H1 (cell line): ENCODE measurements around the gene NECAB3. TPM values are rescaled to one million over a fixed set of nuclear protein-coding genes. Genes with fewer than 3 reads are reported as not detected.

Experiments
- CTCF ChIA-PET: fragments of 300-600 bp; sonication (Branson Sonifier 250); formaldehyde crosslinking; loops from one replicate; lab custom pipeline; 2021; ENCODE audit not compliant: partially characterized antibody; lab: Charles Lee
- POLR2A ChIA-PET: fragments of 300-600 bp; sonication (Branson Sonifier 250); formaldehyde crosslinking; loops from one replicate; lab custom pipeline; 2021; ENCODE audit warnings: inconsistent platforms; ENCODE audit not compliant: partially characterized antibody; lab: Charles Lee
- DNase-seq, 2 experiments: peaks; one replicate each; pipeline versions ENCODE4 v3.0.0 to v3.0.0-alpha.2; 2010 to 2022; ENCODE audit warnings: low spot score in 2 of 2, low read depth in 1 of 2, mixed read lengths in 1 of 2
- FAIRE-seq: peaks from 2 replicates; lab custom pipeline; 2011; peaks lifted over from hg19 to GRCh38; lab: Jason Lieb, UNC
- H2AFZ ChIP-seq: 2 replicates; pipeline ENCODE4 v1.8.1; 2012; ENCODE audit warnings: low read length, inconsistent platforms
- H2AK5ac ChIP-seq: 2 replicates; pipeline ENCODE4 v1.6.1; 2013; ENCODE audit warnings: low read depth, low read length
- H2BK120ac ChIP-seq: replicated peaks from 2 replicates; pipeline ENCODE3; 2013; ENCODE audit warnings: low read depth, low read length, inconsistent platforms
- H2BK12ac ChIP-seq: 2 replicates; pipeline ENCODE4 v1.6.1; 2013; ENCODE audit warnings: low read depth, low read length
- H2BK15ac ChIP-seq: 2 replicates; pipeline ENCODE4 v1.6.1; 2013; ENCODE audit warnings: low read length
- H2BK20ac ChIP-seq: 2 replicates; pipeline ENCODE4 v1.6.1; 2013; ENCODE audit warnings: low read length
- H2BK5ac ChIP-seq: 2 replicates; pipeline ENCODE4 v1.6.1; 2013; ENCODE audit warnings: low read depth, low read length
- H3K14ac ChIP-seq: 2 replicates; pipeline ENCODE4 v1.6.1; 2013; ENCODE audit warnings: inconsistent platforms; ENCODE audit not compliant: insufficient read length
- H3K18ac ChIP-seq: 2 replicates; pipeline ENCODE4 v1.6.1; 2013; ENCODE audit warnings: low read length; ENCODE audit errors: extremely low read depth
- H3K23ac ChIP-seq: 2 replicates; pipeline ENCODE4 v1.6.1; 2013; ENCODE audit warnings: inconsistent platforms; ENCODE audit not compliant: insufficient read length
- H3K23me2 ChIP-seq: 2 replicates; pipeline ENCODE4 v1.6.1; 2013; ENCODE audit warnings: low read depth, low read length
- H3K27ac ChIP-seq: 2 replicates; pipeline ENCODE4 v1.6.1; 2011; ENCODE audit warnings: low read depth, low read length, inconsistent platforms
- H3K27me3 ChIP-seq, 4 experiments: replicated peaks in 1 of 4; 1 replicate in 1 of 4; 2 replicates in 3 of 4; pipeline versions ENCODE4 v1.6.1 to v1.8.1; 2011 to 2013; ENCODE audit warnings: low read length in 3 of 4, mild to moderate bottlenecking in 3 of 4, inconsistent platforms in 2 of 4, mixed read lengths in 2 of 4, moderate library complexity in 1 of 4; ENCODE audit not compliant: control insufficient read depth in 3 of 4, insufficient read depth in 3 of 4; ENCODE audit errors: extremely low read depth in 1 of 4
- H3K36me3 ChIP-seq, 4 experiments: 2 replicates each; pipeline versions ENCODE4 v1.6.1 to v1.8.1; 2011 to 2013; ENCODE audit warnings: mild to moderate bottlenecking in 4 of 4, low read length in 3 of 4, moderate library complexity in 2 of 4, control low read depth in 1 of 4, inconsistent platforms in 1 of 4; ENCODE audit not compliant: insufficient read depth in 4 of 4, control insufficient read depth in 2 of 4
- H3K4ac ChIP-seq: replicated peaks from 2 replicates; pipeline ENCODE3; 2013; ENCODE audit warnings: low read length, low read depth, mixed read lengths, inconsistent platforms; ENCODE audit not compliant: insufficient read length
- H3K4me1 ChIP-seq, 4 experiments: replicated peaks in 1 of 4; 1 replicate in 1 of 4; 2 replicates in 3 of 4; pipeline versions ENCODE4 v1.6.1 to v1.8.1; 2011 to 2013; ENCODE audit warnings: low read length in 3 of 4, inconsistent platforms in 2 of 4, mixed read lengths in 1 of 4; ENCODE audit not compliant: insufficient read depth in 4 of 4, control insufficient read depth in 3 of 4
- H3K4me2 ChIP-seq, 2 experiments: 2 replicates each; pipeline versions ENCODE4 v1.6.1 to v1.8.1; 2011 to 2013; ENCODE audit warnings: low read depth in 2 of 2, low read length in 2 of 2, control low read depth in 1 of 2, inconsistent platforms in 1 of 2, mild to moderate bottlenecking in 1 of 2; ENCODE audit not compliant: insufficient read depth in 1 of 2
- H3K4me3 ChIP-seq, 4 experiments: fragments of 200-600, 300-600 bp in 1 of 4; sonication (generic), shearing (Covaris generic), sonication (Bioruptor Twin) in 1 of 4; 2 replicates each; pipeline versions ENCODE4 v1.5.1 to v1.8.1; 2011 to 2016; ENCODE audit warnings: low read length in 4 of 4, low read depth in 3 of 4, control low read depth in 2 of 4, inconsistent platforms in 2 of 4, mild to moderate bottlenecking in 2 of 4, mixed read lengths in 1 of 4, moderate library complexity in 1 of 4; ENCODE audit not compliant: insufficient read depth in 2 of 4; ENCODE audit errors: extremely low read depth in 1 of 4
- H3K56ac ChIP-seq: replicated peaks from 2 replicates; pipeline ENCODE3; 2013; ENCODE audit warnings: low read depth, mild to moderate bottlenecking, mixed read lengths, low read length, inconsistent platforms; ENCODE audit not compliant: insufficient read length
- H3K79me1 ChIP-seq: 2 replicates; pipeline ENCODE4 v1.6.1; 2013; ENCODE audit warnings: low read depth, low read length, control low read depth
- H3K79me2 ChIP-seq, 2 experiments: 2 replicates each; pipeline versions ENCODE4 v1.6.1 to v1.8.1; 2012 to 2013; ENCODE audit warnings: low read length in 2 of 2, mild to moderate bottlenecking in 2 of 2, inconsistent platforms in 1 of 2; ENCODE audit not compliant: insufficient read depth in 2 of 2, control insufficient read depth in 1 of 2
- H3K9ac ChIP-seq, 4 experiments: replicated peaks in 1 of 4; 1 replicate in 1 of 4; 2 replicates in 3 of 4; pipeline versions ENCODE4 v1.6.1 to v1.8.1; 2011 to 2013; ENCODE audit warnings: low read depth in 3 of 4, low read length in 3 of 4, control low read depth in 2 of 4, mild to moderate bottlenecking in 2 of 4, moderate library complexity in 2 of 4, inconsistent platforms in 1 of 4; ENCODE audit errors: extremely low read depth in 1 of 4
- H3K9me3 ChIP-seq, 2 experiments: 2 replicates each; pipeline versions ENCODE4 v1.6.1 to v1.8.1; 2012 to 2013; ENCODE audit warnings: mild to moderate bottlenecking in 2 of 2, moderate library complexity in 2 of 2, control low read depth in 1 of 2, inconsistent platforms in 1 of 2, low read depth in 1 of 2, low read length in 1 of 2, mixed read lengths in 1 of 2; ENCODE audit not compliant: insufficient read depth in 2 of 2
- H4K20me1 ChIP-seq, 2 experiments: replicated peaks in 1 of 2; 2 replicates each; pipeline versions ENCODE3 to v1.8.1; 2011 to 2013; ENCODE audit warnings: inconsistent platforms in 2 of 2, low read length in 2 of 2, mild to moderate bottlenecking in 1 of 2; ENCODE audit not compliant: insufficient read depth in 2 of 2, control insufficient read depth in 1 of 2
- H4K5ac ChIP-seq: 2 replicates; pipeline ENCODE4 v1.6.1; 2013; ENCODE audit warnings: low read length, low read depth, mixed read lengths, inconsistent platforms; ENCODE audit not compliant: insufficient read length
- H4K8ac ChIP-seq: 2 replicates; pipeline ENCODE4 v1.8.0; 2013; ENCODE audit warnings: mild to moderate bottlenecking, moderate library complexity, low read length, inconsistent platforms; ENCODE audit not compliant: insufficient read depth; ENCODE audit errors: extremely low read depth
- H4K91ac ChIP-seq: replicated peaks from 2 replicates; pipeline ENCODE3; 2013; ENCODE audit warnings: low read length, mixed read lengths, inconsistent platforms; ENCODE audit not compliant: insufficient read length
- BACH1 ChIP-seq: IDR thresholded peaks from 2 replicates; pipeline ENCODE4 v1.6.1; 2012; ENCODE audit warnings: low read length, improper control_type of control experiment
- BRCA1 ChIP-seq: IDR thresholded peaks from 2 replicates; pipeline ENCODE4 v1.6.1; 2012; ENCODE audit warnings: low read depth, low read length, improper control_type of control experiment
- CBX5 ChIP-seq: fragments of 300-800, 300-1000 bp; sonication (generic); IDR thresholded peaks from 2 replicates; pipeline ENCODE4 v1.7.1; 2016; ENCODE audit warnings: antibody characterized with exemption, low read length, low read depth
- CBX8 ChIP-seq: fragments of 300-800, 300-1000 bp; sonication (generic); IDR thresholded peaks from 2 replicates; pipeline ENCODE4 v1.7.1; 2016; ENCODE audit warnings: low read depth, low read length, borderline replicate concordance
- CREB1 ChIP-seq: IDR thresholded peaks from 2 replicates; pipeline ENCODE4 v1.6.1; 2012; ENCODE audit warnings: inconsistent platforms
- KDM1A ChIP-seq: fragments of 200-600, 300-600 bp; sonication (generic); IDR thresholded peaks from 2 replicates; pipeline ENCODE4 v1.7.1; 2016; ENCODE audit warnings: mild to moderate bottlenecking, low read length, borderline replicate concordance
- POLR2AphosphoS5 ChIP-seq: IDR thresholded peaks from 2 replicates; pipeline ENCODE4 v1.6.1; 2011; ENCODE audit warnings: low read depth, low read length
- SAP30 ChIP-seq: fragments of 300-600 bp; sonication (generic); IDR thresholded peaks from 2 replicates; pipeline ENCODE4 v1.7.1; 2012; ENCODE audit warnings: low read length, moderate library complexity, mild to moderate bottlenecking, inconsistent platforms; ENCODE audit not compliant: insufficient read depth, insufficient replicate concordance
- SIRT6 ChIP-seq: IDR thresholded peaks from one replicate; pipeline ENCODE4 v1.7.1; 2012; ENCODE audit warnings: low read length, inconsistent platforms
- SUZ12 ChIP-seq: fragments of 200-600 bp; sonication (generic); IDR thresholded peaks from 2 replicates; pipeline ENCODE4 v1.6.1; 2012; ENCODE audit warnings: mild to moderate bottlenecking, inconsistent platforms, low read length, moderate library complexity, mixed read lengths
- YY1 ChIP-seq: IDR thresholded peaks from 2 replicates; pipeline ENCODE4 v1.6.1; 2011; ENCODE audit warnings: low read depth, mild to moderate bottlenecking, low read length
- WGBS, 2 experiments: shearing (Covaris generic) in 1 of 2; methylation state at CpG; one replicate each; pipeline versions ENCODE4 v1.1.6 to v1.1.7; 2013 to 2015; ENCODE audit warnings: low lambda C conversion rate in 2 of 2, mixed read lengths in 2 of 2, inconsistent platforms in 1 of 2, low coverage in 1 of 2, missing lambda C conversion rate in 1 of 2; ENCODE audit not compliant: insufficient replicate concordance in 2 of 2, insufficient coverage in 1 of 2, insufficient read length in 1 of 2; ENCODE audit errors: extremely low coverage in 1 of 2, missing lambda C conversion rate in 1 of 2; 5-methylcytosine and 5-hydroxymethylcytosine counted together
- polyA plus RNA-seq, 7 experiments: library from polyadenylated mRNA; depleted of rRNA in 3 of 7; stranded (reverse) in 5 of 7; unstranded in 2 of 7; fragments of >200 nt in 5 of 7; fragments of 200-250 nt in 2 of 7; gene quantifications; 1 replicate in 5 of 7; 2 replicates in 1 of 7; 4 replicates in 1 of 7; pipeline versions ENCODE4 v1.2.1 to v1.2.3, GENCODE V29; 2011 to 2013; ENCODE audit warnings: missing spikeins in 2 of 7, mixed read lengths in 2 of 7
- total RNA-seq: library from RNA; stranded (reverse); fragmentation: NEBNext Ultra II Directional; extraction: Animal tissue kit (Norgen Biotek cat#: 25700); gene quantifications from 2 replicates; pipeline ENCODE4 v1.2.1, GENCODE V29; 2021
- TF ChIP-seq, protein P1 (sequence below): IDR thresholded peaks from 2 replicates; pipeline ENCODE4 v1.6.1; 2012; ENCODE audit warnings: inconsistent platforms
- TF ChIP-seq, protein P2 (sequence below): IDR thresholded peaks from 2 replicates; pipeline ENCODE4 v1.6.1; 2011; ENCODE audit warnings: low read depth, mild to moderate bottlenecking, low read length; ENCODE audit not compliant: insufficient read depth

NECAB3 gene
- total and polyA plus RNA-seq, 2 of the 8 experiments (the other 6 are each of a cell fraction or from before 2014, with no cell fraction given): 20.5 to 46.2 TPM

- H2BK15ac ChIP-seq: no peak overlapping the region
- no peak for FAIRE-seq
Observed at GRCh38 chr20:33640287-33640686, 33.9 kb downstream of the NECAB3 start.

More at GRCh38 chr20:33640287-33640686, 33.9 kb downstream of the NECAB3 start:
- Histone ChIP-seq H3K9ac (no peak overlapping the region), H3K9me3 (no peaks in the 10 kb centered on the region), H3K14ac (no peak overlapping the region), H3K4me3 (no peak overlapping the region), H3K23ac (no peak overlapping the region), H3K27me3 (no peaks in the 10 kb centered on the region), H3K79me2 (no peaks in the 10 kb centered on the region), H2AK5ac (no peak overlapping the region), H3K4ac (no peak overlapping the region), H3K4me1 (no peaks in the 10 kb centered on the region), H4K8ac (no peak overlapping the region), H2BK20ac (no peak overlapping the region), H4K91ac (no peak overlapping the region), H4K20me1 (peaks cover 0 to 1% of the 10 kb centered on the region in 2 experiments), H2BK120ac (no peak overlapping the region), H2BK5ac (no peak overlapping the region), H3K18ac (no peak overlapping the region), H4K5ac (no peak overlapping the region), H3K23me2 (peaks cover 2% of the 10 kb centered on the region; the same call in 1 of the 2 replicates), H3K79me1 (no peaks in the 10 kb centered on the region), H2AFZ (no peak overlapping the region), H3K56ac (no peak overlapping the region), H3K36me3 (peaks cover 0 to 31% (median 2%) of the 10 kb centered on the region in 4 experiments; a peak in 4 of 8 replicates), H3K27ac (no peak overlapping the region), H2BK12ac (no peak overlapping the region), H3K4me2 (no peak overlapping the region)
- DNase-seq: no peak
- TF ChIP-seq SUZ12: no peak
- TF ChIP-seq CREB1: no peak
- no peak for TF ChIP-seq SAP30
- TF ChIP-seq YY1: no peak
- TF ChIP-seq, protein P1, sequence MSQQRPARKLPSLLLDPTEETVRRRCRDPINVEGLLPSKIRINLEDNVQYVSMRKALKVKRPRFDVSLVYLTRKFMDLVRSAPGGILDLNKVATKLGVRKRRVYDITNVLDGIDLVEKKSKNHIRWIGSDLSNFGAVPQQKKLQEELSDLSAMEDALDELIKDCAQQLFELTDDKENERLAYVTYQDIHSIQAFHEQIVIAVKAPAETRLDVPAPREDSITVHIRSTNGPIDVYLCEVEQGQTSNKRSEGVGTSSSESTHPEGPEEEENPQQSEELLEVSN: no peak
- no peak for TF ChIP-seq BACH1
- TF ChIP-seq BRCA1: no peak
- TF ChIP-seq KDM1A: no peak
- TF ChIP-seq CBX8: no peak
- no peak for TF ChIP-seq CBX5
- TF ChIP-seq POLR2AphosphoS5: no peak
- TF ChIP-seq, protein P2, sequence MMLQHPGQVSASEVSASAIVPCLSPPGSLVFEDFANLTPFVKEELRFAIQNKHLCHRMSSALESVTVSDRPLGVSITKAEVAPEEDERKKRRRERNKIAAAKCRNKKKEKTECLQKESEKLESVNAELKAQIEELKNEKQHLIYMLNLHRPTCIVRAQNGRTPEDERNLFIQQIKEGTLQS: no peak
- no peak for TF ChIP-seq SIRT6
- CTCF ChIA-PET: interaction anchor here (1.0 to 2.1 kb wide), 4 partner anchors 9 to 28 kb away, joined by 3 to 7 read pairs (median 4); no protein-coding TSS in a partner anchor
- POLR2A ChIA-PET: interaction anchor here (0.7 kb wide), 1 partner anchor 1228 kb away, joined by 3 read pairs; no protein-coding TSS in a partner anchor
- WGBS, 2 experiments: 93% methylated on average over 13 of the region's 13 CpGs; no CpG with 5 or more reads in 1 of the 2 experiments
